IMR-90 (cell line): ENCODE data around the gene SLC6A2. TPM values are rescaled to one million over a fixed set of nuclear protein-coding genes. Genes with fewer than 3 reads are reported as not detected.

Source experiments
- ATAC-seq: fragments of 200-7000 bp; cut with Tn5 transposase; 2 replicates; pipeline ENCODE4 v1.9.1; 2020; ENCODE audit warnings: low read depth, mild to moderate bottlenecking, moderate library complexity
- BruUV-seq: library from RNA; stranded (reverse); fragments of 400-500 nt; replicated peaks from 2 replicates; lab custom pipeline; 2021; lab: Mats Ljungman, UMichigan
- CTCF ChIA-PET: fragments of 300-600 bp; formaldehyde crosslinking; extraction: SDS; loops from one replicate; lab custom pipeline; 2021; ENCODE audit warnings: antibody characterized with exemption; lab: Yijun Ruan, JAX
- POLR2A ChIA-PET: fragments of 300-600 bp; sonication (Branson Sonifier 250); formaldehyde crosslinking; loops from one replicate; lab custom pipeline; 2022; ENCODE audit warnings: antibody characterized with exemption; ENCODE audit not compliant: unreplicated experiment; lab: Charles Lee
- DNase-seq: peaks from one replicate; pipeline ENCODE4 v3.0.0; 2013
- H2AFZ ChIP-seq: replicated peaks from 2 replicates; pipeline ENCODE3; 2013; ENCODE audit warnings: low read length, mild to moderate bottlenecking; ENCODE audit not compliant: poor library complexity
- H2AK5ac ChIP-seq: 2 replicates; pipeline ENCODE4 v1.6.1; 2013; ENCODE audit warnings: low read depth, low read length, inconsistent platforms
- H2AK9ac ChIP-seq: replicated peaks from 2 replicates; pipeline ENCODE3; 2013; ENCODE audit warnings: mild to moderate bottlenecking, low read depth, low read length, moderate library complexity; ENCODE audit not compliant: poor library complexity
- H2BK120ac ChIP-seq: 2 replicates; pipeline ENCODE4 v1.6.1; 2013; ENCODE audit warnings: low read depth, low read length, inconsistent platforms
- H2BK15ac ChIP-seq: 3 replicates; pipeline ENCODE4 v1.6.1; 2013; ENCODE audit warnings: low read depth, low read length, inconsistent platforms
- H2BK20ac ChIP-seq: 2 replicates; pipeline ENCODE4 v1.6.1; 2013; ENCODE audit warnings: low read depth, mild to moderate bottlenecking, inconsistent platforms, low read length, moderate library complexity
- H2BK5ac ChIP-seq: 2 replicates; pipeline ENCODE4 v1.6.1; 2013; ENCODE audit warnings: mild to moderate bottlenecking, low read depth, low read length, inconsistent platforms; ENCODE audit not compliant: poor library complexity, severe bottlenecking
- H3K14ac ChIP-seq: replicated peaks from 2 replicates; pipeline ENCODE4 v1.6.1; 2013; ENCODE audit warnings: low read depth, low read length, inconsistent platforms
- H3K18ac ChIP-seq: 2 replicates; pipeline ENCODE4 v1.6.1; 2013; ENCODE audit warnings: low read depth, low read length, control low read depth
- H3K23ac ChIP-seq: 2 replicates; pipeline ENCODE4 v1.6.1; 2013; ENCODE audit warnings: low read depth, low read length, inconsistent platforms
- H3K27ac ChIP-seq: 2 replicates; pipeline ENCODE4 v1.5.1; 2013; ENCODE audit warnings: mild to moderate bottlenecking, control low read depth, low read length; ENCODE audit not compliant: insufficient read depth
- H3K27me3 ChIP-seq: 2 replicates; pipeline ENCODE4 v1.6.1; 2013; ENCODE audit warnings: low read length; ENCODE audit not compliant: control insufficient read depth, insufficient read depth
- H3K36me3 ChIP-seq: 2 replicates; pipeline ENCODE4 v1.6.1; 2013; ENCODE audit warnings: low read length, mixed read lengths; ENCODE audit not compliant: control insufficient read depth, insufficient read depth
- H3K4ac ChIP-seq: 2 replicates; pipeline ENCODE4 v1.6.1; 2013; ENCODE audit warnings: low read depth, low read length, inconsistent platforms
- H3K4me1 ChIP-seq: 2 replicates; pipeline ENCODE4 v1.6.1; 2013; ENCODE audit warnings: low read length, mixed read lengths; ENCODE audit not compliant: control insufficient read depth, insufficient read depth
- H3K4me2 ChIP-seq: 2 replicates; pipeline ENCODE4 v1.6.1; 2013; ENCODE audit warnings: low read depth, mild to moderate bottlenecking, control low read depth, low read length, moderate library complexity
- H3K4me3 ChIP-seq: 2 replicates; pipeline ENCODE4 v1.5.1; 2013; ENCODE audit warnings: low read depth, mild to moderate bottlenecking, control low read depth, low read length, moderate library complexity; ENCODE audit not compliant: insufficient read depth
- H3K56ac ChIP-seq: 2 replicates; pipeline ENCODE4 v1.6.1; 2013; ENCODE audit warnings: low read length, inconsistent platforms; ENCODE audit not compliant: insufficient read depth; ENCODE audit errors: extremely low read depth
- H3K79me1 ChIP-seq, 2 experiments: 2 replicates each; pipeline ENCODE4 v1.6.1; 2013; ENCODE audit warnings: low read length in 2 of 2, inconsistent platforms in 1 of 2, low read depth in 1 of 2
- H3K9ac ChIP-seq: 2 replicates; pipeline ENCODE4 v1.6.1; 2013; ENCODE audit warnings: low read depth, low read length, control low read depth
- H3K9me1 ChIP-seq: 2 replicates; pipeline ENCODE4 v1.6.1; 2013; ENCODE audit warnings: low read length, inconsistent platforms; ENCODE audit not compliant: insufficient read depth
- H3K9me3 ChIP-seq: 2 replicates; pipeline ENCODE4 v1.6.1; 2013; ENCODE audit warnings: low read length; ENCODE audit not compliant: control insufficient read depth, insufficient read depth
- H4K20me1 ChIP-seq: 2 replicates; pipeline ENCODE4 v1.6.1; 2013; ENCODE audit warnings: low read length, inconsistent platforms; ENCODE audit not compliant: insufficient read depth
- H4K5ac ChIP-seq: 2 replicates; pipeline ENCODE4 v1.6.1; 2013; ENCODE audit warnings: mild to moderate bottlenecking, low read depth, low read length, control low read depth
- H4K8ac ChIP-seq, 2 experiments: 2 replicates each; pipeline ENCODE4 v1.6.1; 2013; ENCODE audit warnings: low read depth in 2 of 2, low read length in 2 of 2, control low read depth in 1 of 2, inconsistent platforms in 1 of 2
- H4K91ac ChIP-seq: 2 replicates; pipeline ENCODE4 v1.6.1; 2013; ENCODE audit warnings: low read depth, low read length, inconsistent platforms; ENCODE audit not compliant: insufficient read depth
- BHLHE40 ChIP-seq: fragments of 150-350 bp; IDR thresholded peaks from 2 replicates; pipeline ENCODE4 v1.6.1; 2016; ENCODE audit warnings: mild to moderate bottlenecking, low read depth, low read length
- CEBPB ChIP-seq: IDR thresholded peaks from 2 replicates; pipeline ENCODE4 v1.6.1; 2012; ENCODE audit warnings: low read depth, low read length, improper control_type of control experiment
- FOS ChIP-seq: fragments of 150-350 bp; IDR thresholded peaks from 2 replicates; pipeline ENCODE4 v1.6.1; 2016; ENCODE audit warnings: low read depth, low read length
- MAFK ChIP-seq: IDR thresholded peaks from 2 replicates; pipeline ENCODE4 v1.6.1; 2012; ENCODE audit warnings: low read depth, low read length, improper control_type of control experiment
- MAZ ChIP-seq: IDR thresholded peaks from 2 replicates; pipeline ENCODE4 v1.6.1; 2012; ENCODE audit warnings: low read depth, mild to moderate bottlenecking, low read length, improper control_type of control experiment, moderate library complexity, borderline replicate concordance
- MXI1 ChIP-seq: IDR thresholded peaks from 2 replicates; pipeline ENCODE4 v1.6.1; 2012; ENCODE audit warnings: low read depth, mild to moderate bottlenecking, low read length, moderate library complexity, borderline replicate concordance
- NFE2L2 ChIP-seq: fragments of 150-350 bp; IDR thresholded peaks from 2 replicates; pipeline ENCODE4 v1.6.1; 2016; ENCODE audit warnings: low read depth, mild to moderate bottlenecking, low read length
- POLR2A ChIP-seq: IDR thresholded peaks from 2 replicates; pipeline ENCODE4 v1.6.1; 2012; ENCODE audit warnings: mild to moderate bottlenecking, low read depth, low read length
- RAD21 ChIP-seq: IDR thresholded peaks from 2 replicates; pipeline ENCODE4 v1.6.1; 2012; ENCODE audit warnings: low read length, improper control_type of control experiment
- SMC3 ChIP-seq: fragments of 150-350 bp; IDR thresholded peaks from 2 replicates; pipeline ENCODE4 v1.6.1; 2016; ENCODE audit warnings: low read depth, mild to moderate bottlenecking, antibody characterized with exemption, low read length, moderate library complexity
- WGBS, 2 experiments: methylation state at CpG; one replicate each; pipeline versions ENCODE4 v1.1.5 to v1.1.7; 2013; ENCODE audit warnings: missing lambda C conversion rate in 2 of 2; ENCODE audit not compliant: insufficient read length in 1 of 2; ENCODE audit errors: extremely low coverage in 2 of 2; 5-methylcytosine and 5-hydroxymethylcytosine counted together
- dilution Hi-C: fragments of 300-500 bp; cut with HindIII; formaldehyde crosslinking; loops from one replicate; pipeline ENCODE4 v1.14.3; 2018; ENCODE audit warnings: low sequenced_read_pairs; ENCODE audit not compliant: unreplicated experiment
- in situ Hi-C: fragments of 300-500 bp; cut with MboI; formaldehyde crosslinking; loops from 3 replicates; pipeline ENCODE4 v1.14.3; 2019; ENCODE audit warnings: low sequenced_read_pairs, inconsistent platforms, mixed read lengths
- intact Hi-C: fragments of 100-400 bp; cut with micrococcal nuclease; formaldehyde crosslinking; loops from 2 replicates; pipeline ENCODE4 v1.10.0; 2022
- polyA plus RNA-seq, 3 experiments: library from polyadenylated mRNA; depleted of rRNA; stranded (reverse); fragments of >200 nt; gene quantifications; 2 replicates each; pipeline ENCODE4 v1.2.3, GENCODE V29; 2012; ENCODE audit warnings: low replicate concordance in 1 of 3
- total RNA-seq: library from RNA; depleted of rRNA; stranded (reverse); fragments of >200 nt; gene quantifications from 2 replicates; pipeline ENCODE4 v1.2.3, GENCODE V29; 2012

The SLC6A2 gene
- total and polyA plus RNA-seq, 2 of the 4 experiments (the other 2 are of a cell fraction) = not detected

DNA sequence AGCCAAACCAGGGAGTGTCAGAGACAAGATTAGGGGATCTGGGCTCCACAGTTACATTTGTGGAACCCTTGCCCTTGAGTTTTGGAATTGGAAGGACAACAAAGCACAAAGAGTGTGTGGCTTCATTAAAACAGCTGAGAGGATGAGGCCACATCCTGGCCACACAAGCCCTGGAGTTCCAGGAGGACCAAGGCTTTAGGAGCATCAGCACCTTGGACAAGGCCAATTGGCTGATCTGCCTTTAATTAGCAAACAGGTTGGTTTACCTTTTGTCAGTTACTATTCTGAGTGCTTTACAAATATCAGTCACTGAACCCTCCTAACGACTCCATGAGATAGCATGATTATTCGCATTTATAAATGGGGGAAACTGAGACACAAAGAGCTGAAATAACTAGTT, 54.7 kb downstream of the SLC6A2 start:
- no peak overlapping the region for H2BK20ac ChIP-seq
- intact Hi-C loops (no loop called here), dilution Hi-C loops (no loop called here), in situ Hi-C loops (loop anchor here (5.0 to 25.0 kb wide), 2 partner anchors 132 to 602 kb away; no protein-coding TSS in a partner anchor)
- no peaks in the 10 kb centered on the region for H3K9me1 ChIP-seq
- no peak overlapping the region for H3K56ac ChIP-seq
- POLR2A ChIA-PET = no interaction called here
- ATAC-seq (no peak), DNase-seq (no peak)
- no peaks in the 10 kb centered on the region for H3K9me3 ChIP-seq
- H3K23ac ChIP-seq = no peak overlapping the region
- H3K27me3 ChIP-seq = peaks cover 4% of the 10 kb centered on the region
- no TSS peak for BruUV-seq
- H3K9ac ChIP-seq = no peak overlapping the region
- no peak overlapping the region for H3K14ac ChIP-seq
- H2AK9ac ChIP-seq = no peak overlapping the region
- WGBS, 2 experiments = 40% methylated on average over 1 of the region's 2 CpGs; no CpG with 5 or more reads in 1 of the 2 experiments
- no peak overlapping the region for H2BK120ac ChIP-seq
- H3K36me3 ChIP-seq = no peaks in the 10 kb centered on the region
- TF ChIP-seq FOS = no peak
- no peak for TF ChIP-seq NFE2L2
- TF ChIP-seq POLR2A = no peak
- TF ChIP-seq CEBPB = no peak
- TF ChIP-seq MXI1 = no peak
- TF ChIP-seq BHLHE40 = no peak
- TF ChIP-seq RAD21 = no peak
- TF ChIP-seq SMC3 = no peak
- TF ChIP-seq MAZ = no peak
- no peak for TF ChIP-seq MAFK
- no peak overlapping the region for H3K18ac ChIP-seq
- H2BK15ac ChIP-seq = no peak overlapping the region
- CTCF ChIA-PET = no interaction called here
- H3K4me3 ChIP-seq = no peak overlapping the region
- H3K4me2 ChIP-seq = no peak overlapping the region
- no peaks in the 10 kb centered on the region for H4K20me1 ChIP-seq
- no peak overlapping the region for H2AFZ ChIP-seq
- no peak overlapping the region for H2AK5ac ChIP-seq
- H4K8ac ChIP-seq = no peak overlapping the region
- H4K91ac ChIP-seq = no peak overlapping the region
- no peaks in the 10 kb centered on the region for H3K4me1 ChIP-seq
- H4K5ac ChIP-seq = no peak overlapping the region
- no peak overlapping the region for H3K27ac ChIP-seq
- H2BK5ac ChIP-seq = no peak overlapping the region
- no peak overlapping the region for H3K4ac ChIP-seq
- no peaks in the 10 kb centered on the region for H3K79me1 ChIP-seq
